NCI-H2196 (cell line): ENCODE measurements around the gene POU6F1.
"Not testable (repeated sequence)": the region's sequence is repeated elsewhere in the genome, so short reads cannot be mapped to it uniquely, and the experiment has no call there.

Experiments used
- DNase-seq: peaks from one replicate; lab custom pipeline; 2025; ENCODE audit not compliant: unreplicated experiment; lab: John Stamatoyannopoulos, UW

The POU6F1 gene

GRCh38 chr12:51217968-51218606 is at the start of gene POU6F1:
Gene POU6F1 (minus strand): TSS chr12:51218062. CDS start chr12:51206836, 11,226 bp downstream.
- DNase-seq = peak; percentile 74

- DNase-seq = no peak
These were observed 47.2 kb upstream of the POU6F1 start for GRCh38 chr12:51265024-51265423.

GRCh38 chr12:51264297-51264696 is 46.4 kb upstream of the POU6F1 start:
- no peak for DNase-seq

GRCh38 chr12:51263341-51263740 is 45.5 kb upstream of the POU6F1 start:
- DNase-seq = no peak

DNA sequence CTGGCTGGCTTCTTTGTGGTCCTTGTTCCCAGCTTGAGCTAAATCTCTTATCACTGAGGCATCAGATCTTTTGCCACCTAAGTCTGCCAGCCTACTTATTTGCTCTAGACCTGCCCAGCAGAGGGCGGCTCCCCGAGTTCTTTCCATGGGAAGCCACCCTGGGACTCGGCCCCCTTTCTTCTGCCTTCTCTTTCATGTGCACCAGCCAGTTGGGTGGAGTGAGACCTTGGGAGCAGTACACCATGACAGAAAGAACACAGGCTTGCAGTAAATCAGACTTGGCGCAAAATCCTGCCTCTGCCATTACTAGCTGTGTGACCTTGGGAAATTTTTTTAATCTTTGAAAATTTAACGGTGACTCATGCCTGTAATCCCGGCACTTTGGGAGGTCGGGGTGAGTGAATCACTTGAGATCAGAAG is 44.9 kb upstream of the POU6F1 start:
- no peak for DNase-seq

GRCh38 chr12:51259600-51259999 is 41.7 kb upstream of the POU6F1 start:
- DNase-seq = not testable (repeated sequence)

- DNase-seq = no peak
These were observed 36.7 kb upstream of the POU6F1 start for GRCh38 chr12:51254536-51254935.

GRCh38 chr12:51253276-51253675 is 35.4 kb upstream of the POU6F1 start:
- no peak for DNase-seq

GRCh38 chr12:51247523-51248206 is 29.8 kb upstream of the POU6F1 start:
- DNase-seq = no peak

DNA sequence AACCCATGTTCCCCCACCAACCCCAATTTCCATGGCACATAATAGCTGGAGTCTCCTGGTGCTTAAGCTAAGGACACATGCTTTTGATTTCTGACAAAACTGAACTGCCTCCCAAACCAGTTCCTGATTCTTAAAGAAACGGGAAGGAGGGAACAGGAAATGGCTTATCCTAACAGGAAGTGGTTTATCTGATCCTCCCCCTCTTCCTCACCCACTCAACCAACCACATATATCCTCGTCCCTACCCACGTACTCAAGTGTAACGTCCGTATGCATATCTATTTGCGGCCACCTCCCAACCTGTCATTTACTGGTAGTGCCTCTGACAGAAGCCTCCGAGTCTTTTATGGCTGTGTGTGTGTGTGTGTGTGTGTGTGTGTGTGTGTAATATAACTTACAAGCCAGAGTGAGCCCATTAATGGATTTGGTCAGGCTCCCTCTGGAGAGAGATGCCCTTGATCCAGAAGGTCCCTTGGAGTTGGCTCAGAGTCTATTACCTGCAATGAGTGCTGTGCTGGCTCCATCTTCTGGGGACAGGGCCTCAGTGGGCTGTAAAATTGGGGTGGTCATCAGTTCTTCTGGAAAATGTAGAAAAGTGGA is 28.5 kb upstream of the POU6F1 start:
- DNase-seq = no peak

GRCh38 chr12:51245476-51246253 is 27.8 kb upstream of the POU6F1 start:
- no peak for DNase-seq

- DNase-seq = no peak
These were observed 26.4 kb upstream of the POU6F1 start for GRCh38 chr12:51244269-51244668.

- no peak for DNase-seq
These were observed 25.0 kb upstream of the POU6F1 start for GRCh38 chr12:51242876-51243275.

GRCh38 chr12:51242120-51242519 is 24.3 kb upstream of the POU6F1 start:
- no peak for DNase-seq

DNA sequence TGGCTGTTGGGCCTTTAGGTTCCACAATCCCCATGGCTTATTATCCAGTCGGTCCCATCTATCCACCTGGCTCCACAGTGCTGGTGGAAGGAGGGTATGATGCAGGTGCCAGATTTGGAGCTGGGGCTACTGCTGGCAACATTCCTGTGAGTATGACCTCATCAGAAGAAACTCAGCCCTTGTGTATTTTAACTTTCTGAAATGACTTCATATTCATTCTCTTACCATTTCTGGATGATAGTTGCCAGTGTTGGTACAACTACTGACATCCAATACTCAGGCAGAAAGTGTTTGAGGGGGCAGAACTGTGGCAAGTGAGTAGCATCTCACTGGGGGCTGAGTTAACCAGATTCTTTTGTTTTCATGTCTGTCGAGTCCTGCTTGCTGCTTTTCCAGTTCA is 23.1 kb upstream of the POU6F1 start:
- no peak for DNase-seq

GRCh38 chr12:51238510-51239334 is 20.9 kb upstream of the POU6F1 start, which contains the start of gene DAZAP2:
Gene DAZAP2 (plus strand): TSS chr12:51238826. CDS start chr12:51238908, 82 bp downstream.
- DNase-seq = peak; percentile 95

DNA sequence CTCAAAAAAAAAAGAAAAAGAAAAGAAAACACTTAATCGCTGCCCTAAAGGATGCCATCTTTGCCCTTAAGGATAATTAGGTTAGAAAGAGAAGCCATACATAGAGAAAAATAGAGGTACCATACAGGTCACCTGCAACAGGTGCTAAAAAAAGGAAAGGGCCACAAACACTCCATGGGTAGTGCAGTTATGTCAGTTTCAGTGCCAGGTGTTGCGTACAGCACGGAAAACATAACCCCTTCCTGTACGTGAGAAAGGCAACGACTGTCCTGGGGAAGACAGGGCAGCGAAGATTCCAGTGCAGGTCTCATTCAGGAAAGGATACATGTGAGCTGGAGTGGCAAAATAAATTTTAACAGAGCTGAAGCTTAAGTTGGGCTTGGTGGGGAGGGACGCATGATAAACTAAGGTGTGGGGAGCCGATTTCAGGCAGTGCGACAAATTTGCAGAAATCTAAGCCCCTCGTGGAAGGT is 20.2 kb upstream of the POU6F1 start:
- DNase-seq = peak; percentile 43

DNA sequence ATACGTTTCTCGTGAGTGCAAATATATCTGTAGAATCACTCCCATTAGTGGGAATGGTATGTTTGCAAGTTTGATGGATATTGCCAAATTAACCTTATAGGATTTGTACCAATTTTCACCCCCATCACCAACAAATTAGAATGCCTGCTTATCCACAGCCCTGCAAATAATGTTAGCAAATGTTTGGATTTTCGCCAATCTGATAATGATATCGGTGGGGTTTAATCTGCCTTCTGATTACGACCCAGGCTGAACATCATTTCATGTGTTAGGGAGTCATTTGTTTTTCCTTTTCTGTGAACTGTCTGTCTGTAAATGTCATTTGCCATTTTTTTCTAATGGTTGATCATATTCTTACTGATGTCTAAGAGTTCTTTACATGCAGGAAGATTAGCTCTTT is 16.7 kb upstream of the POU6F1 start:
- DNase-seq = no peak

- DNase-seq = no peak
These were observed 14.8 kb upstream of the POU6F1 start for GRCh38 chr12:51232642-51233041.

GRCh38 chr12:51229116-51229809 is 11.4 kb upstream of the POU6F1 start:
- no peak for DNase-seq
